DND-41 (cell line): ENCODE measurements around the gene CTBP2.
"Not testable (repeated sequence)": the region's sequence is repeated elsewhere in the genome, so short reads cannot be mapped to it uniquely, and the experiment has no call there.

Experiments
- ATAC-seq: fragments of 200-7000 bp; cut with Tn5 transposase; 3 replicates; pipeline ENCODE4 v1.9.1; 2021; ENCODE audit warnings: low read depth; ENCODE audit not compliant: insufficient read depth
- DNase-seq: peaks from one replicate; pipeline ENCODE4 v3.0.0-alpha.2; 2020
- H2AFZ ChIP-seq: 2 replicates; pipeline ENCODE4 v1.6.0; 2012; ENCODE audit warnings: low read depth, low read length
- H3K27ac ChIP-seq: 2 replicates; pipeline ENCODE4 v1.5.1; 2012; ENCODE audit warnings: low read length, inconsistent platforms
- H3K27me3 ChIP-seq: fragments of 200-600 bp; sonication (generic); 2 replicates; pipeline ENCODE4 v1.6.0; 2012; ENCODE audit warnings: low read length, mild to moderate bottlenecking, inconsistent platforms; ENCODE audit not compliant: insufficient read depth, poor library complexity
- H3K36me3 ChIP-seq: 2 replicates; pipeline ENCODE4 v1.5.1; 2012; ENCODE audit warnings: low read length, inconsistent platforms; ENCODE audit not compliant: insufficient read depth
- H3K4me1 ChIP-seq: 2 replicates; pipeline ENCODE4 v1.5.1; 2012; ENCODE audit warnings: mild to moderate bottlenecking, low read length; ENCODE audit not compliant: insufficient read depth
- H3K4me2 ChIP-seq: 2 replicates; pipeline ENCODE4 v1.6.0; 2012; ENCODE audit warnings: mild to moderate bottlenecking, moderate library complexity, low read length, inconsistent platforms; ENCODE audit not compliant: insufficient read depth
- H3K4me3 ChIP-seq, 2 experiments: fragments of 200-600 bp in 1 of 2; shearing (Covaris generic) in 1 of 2; 2 replicates each; pipeline ENCODE4 v1.5.1; 2012 to 2016; ENCODE audit warnings: inconsistent platforms in 2 of 2, low read length in 2 of 2, mild to moderate bottlenecking in 2 of 2, low read depth in 1 of 2, moderate library complexity in 1 of 2
- H3K79me2 ChIP-seq: 2 replicates; pipeline ENCODE4 v1.6.0; 2012; ENCODE audit warnings: low read length, inconsistent platforms; ENCODE audit not compliant: insufficient read depth
- H3K9ac ChIP-seq: 2 replicates; pipeline ENCODE4 v1.6.0; 2012; ENCODE audit warnings: low read depth, mild to moderate bottlenecking, inconsistent platforms, low read length, moderate library complexity
- H3K9me3 ChIP-seq: 2 replicates; pipeline ENCODE4 v1.5.1; 2012; ENCODE audit warnings: low read length, moderate library complexity, mild to moderate bottlenecking, inconsistent platforms; ENCODE audit not compliant: insufficient read depth, severe bottlenecking
- H4K20me1 ChIP-seq: 2 replicates; pipeline ENCODE4 v1.6.0; 2012; ENCODE audit warnings: low read length; ENCODE audit not compliant: insufficient read depth
- CTCF ChIP-seq: IDR thresholded peaks from 2 replicates; pipeline ENCODE4 v1.5.1; 2012; ENCODE audit warnings: borderline replicate concordance, low read length, moderate library complexity, mild to moderate bottlenecking; ENCODE audit not compliant: poor library complexity, severe bottlenecking; ENCODE audit errors: extremely low read depth
- EZH2 ChIP-seq: IDR thresholded peaks from 3 replicates; pipeline ENCODE4 v1.6.1; 2012; ENCODE audit warnings: borderline replicate concordance, low read depth, mild to moderate bottlenecking, moderate library complexity, low read length, inconsistent platforms; ENCODE audit not compliant: severe bottlenecking

The CTBP2 gene

GRCh38 chr10:124989526-124989925 lies 170.8 kb downstream of the CTBP2 start:
- H3K27me3 ChIP-seq: no peaks in the 10 kb centered on the region
- H3K27ac ChIP-seq: no peak overlapping the region
- no peaks in the 10 kb centered on the region for H3K9me3 ChIP-seq
- H2AFZ ChIP-seq: no peak overlapping the region
- no peak for TF ChIP-seq CTCF
- TF ChIP-seq EZH2: no peak
- H3K4me3 ChIP-seq: no peak overlapping the region
- H3K4me1 ChIP-seq: no peaks in the 10 kb centered on the region
- H3K36me3 ChIP-seq: peaks cover 83% of the 10 kb centered on the region
- H4K20me1 ChIP-seq: peaks cover 10% of the 10 kb centered on the region
- DNase-seq (no peak), ATAC-seq (no peak)
- no peak overlapping the region for H3K9ac ChIP-seq
- H3K4me2 ChIP-seq: no peak overlapping the region
- no peaks in the 10 kb centered on the region for H3K79me2 ChIP-seq

- H2AFZ ChIP-seq, H3K27ac ChIP-seq, ATAC-seq, H3K4me1 ChIP-seq, H3K9ac ChIP-seq, H3K79me2 ChIP-seq, H3K4me2 ChIP-seq, DNase-seq, H3K4me3 ChIP-seq, H4K20me1 ChIP-seq, H3K27me3 ChIP-seq, H3K9me3 ChIP-seq: not testable (repeated sequence)
- peaks cover 82% of the 10 kb centered on the region for H3K36me3 ChIP-seq
Observed at GRCh38 chr10:124988753-124989152, 171.6 kb downstream of the CTBP2 start.

- no peak for DNase-seq
- H3K27ac ChIP-seq: no peak overlapping the region
- no peaks in the 10 kb centered on the region for H3K27me3 ChIP-seq
- H3K4me3 ChIP-seq: no peak overlapping the region
- no peaks in the 10 kb centered on the region for H3K79me2 ChIP-seq
- ATAC-seq: no peak
- peaks cover 82% of the 10 kb centered on the region for H3K36me3 ChIP-seq
- no peaks in the 10 kb centered on the region for H3K9me3 ChIP-seq
- TF ChIP-seq CTCF (no peak), EZH2 (no peak)
- no peak overlapping the region for H3K9ac ChIP-seq
- H3K4me1 ChIP-seq: no peaks in the 10 kb centered on the region
- no peak overlapping the region for H2AFZ ChIP-seq
- H3K4me2 ChIP-seq: no peak overlapping the region
- peaks cover 10% of the 10 kb centered on the region for H4K20me1 ChIP-seq
Observed at GRCh38 chr10:124987788-124988187, 172.6 kb downstream of the CTBP2 start.

GRCh38 chr10:124985162-124985561 lies 175.2 kb downstream of the CTBP2 start:
- Histone ChIP-seq H3K4me1 (no peaks in the 10 kb centered on the region), H3K4me2 (no peak overlapping the region), H3K36me3 (peaks cover 79% of the 10 kb centered on the region), H2AFZ (no peak overlapping the region), H3K79me2 (no peaks in the 10 kb centered on the region; the same call in 1 of the 2 replicates), H3K27ac (no peak overlapping the region), H4K20me1 (peaks cover 8% of the 10 kb centered on the region; the same call in 1 of the 2 replicates), H3K4me3 (no peak overlapping the region), H3K27me3 (no peaks in the 10 kb centered on the region), H3K9ac (no peak overlapping the region), H3K9me3 (no peaks in the 10 kb centered on the region)
- no peak for DNase-seq
- no peak for TF ChIP-seq CTCF
- no peak for TF ChIP-seq EZH2
- ATAC-seq: no peak
